Dendritic cell treated with granulocyte-macrophage colony-stimulating factor and Interleukin-4, amounts not matched to agents 40 ng/mL and 50 ng/mL, for 4 days (primary cell): ENCODE results near the gene RBSN.

Source experiments
- H3K27ac Mint-ChIP-seq: one replicate; pipeline ENCODE4 v1.8.0; 2022; ENCODE audit warnings: mild to moderate bottlenecking, mixed read lengths
- H3K27me3 Mint-ChIP-seq: one replicate; pipeline ENCODE4 v1.8.0; 2022; ENCODE audit warnings: mild to moderate bottlenecking, mixed read lengths
- H3K36me3 Mint-ChIP-seq: one replicate; pipeline ENCODE4 v1.8.0; 2022; ENCODE audit warnings: low read depth, mixed read lengths
- H3K4me1 Mint-ChIP-seq: one replicate; pipeline ENCODE4 v1.8.0; 2022; ENCODE audit warnings: low read depth, mixed read lengths
- H3K4me3 Mint-ChIP-seq: one replicate; pipeline ENCODE4 v1.8.0; 2022; ENCODE audit warnings: mild to moderate bottlenecking, moderate library complexity, mixed read lengths
- H3K9me3 Mint-ChIP-seq: one replicate; pipeline ENCODE4 v1.8.0; 2022; ENCODE audit warnings: mixed read lengths
- intact Hi-C: fragments of 100-400 bp; cut with micrococcal nuclease; formaldehyde crosslinking; loops from one replicate; pipeline ENCODE4 v1.15.0; 2022

The RBSN gene

DNA sequence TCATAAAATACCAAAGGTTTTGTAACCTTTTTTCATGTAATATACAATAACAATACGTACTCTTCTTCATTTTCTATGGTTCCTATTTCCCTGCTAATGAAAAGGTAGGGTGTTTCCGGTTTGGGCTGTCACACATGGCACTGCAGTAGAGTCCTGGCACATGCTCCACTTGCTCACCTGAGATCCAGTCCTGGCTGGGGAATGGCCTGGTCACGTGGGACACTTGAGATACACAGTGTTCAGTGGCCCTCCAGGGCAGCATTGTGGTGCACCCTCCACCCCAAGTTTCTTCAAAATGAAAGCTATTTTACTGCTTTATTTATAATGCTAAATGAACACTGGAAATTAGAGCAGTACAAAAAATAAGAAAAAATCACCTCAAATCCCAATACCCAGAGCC, 57.0 kb downstream of the RBSN start:
- H3K27me3 Mint-ChIP-seq: no peaks in the 10 kb centered on the region
- peaks cover 99% of the 10 kb centered on the region for H3K36me3 Mint-ChIP-seq
- no peaks in the 10 kb centered on the region for H3K9me3 Mint-ChIP-seq
- no peaks in the 10 kb centered on the region for H3K4me1 Mint-ChIP-seq
- no peak overlapping the region for H3K27ac Mint-ChIP-seq
- intact Hi-C loops: no loop called here
- H3K4me3 Mint-ChIP-seq: no peak overlapping the region

DNA sequence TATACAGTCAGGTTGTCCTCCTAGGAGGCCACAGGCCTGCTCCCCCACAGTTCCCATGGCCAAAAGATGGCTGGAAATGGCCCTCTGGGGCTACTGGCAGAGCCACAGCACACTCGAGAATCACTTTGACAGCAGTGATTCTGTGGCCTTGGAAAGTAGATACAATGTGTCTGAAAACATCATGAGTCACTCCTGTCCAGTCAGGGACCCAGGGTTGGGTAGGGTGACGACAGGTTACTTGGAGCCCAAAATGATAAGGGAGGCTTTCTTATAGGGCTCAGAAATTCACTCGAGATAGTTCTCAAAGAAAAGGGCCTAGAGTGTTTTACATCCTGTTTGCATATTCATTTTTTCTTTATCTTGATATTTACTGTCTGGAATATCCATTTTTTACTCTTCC, 58.1 kb downstream of the RBSN start:
- Mint-ChIP-seq H3K36me3 (peaks cover 99% of the 10 kb centered on the region), H3K27ac (no peak overlapping the region), H3K9me3 (no peaks in the 10 kb centered on the region), H3K27me3 (no peaks in the 10 kb centered on the region), H3K4me3 (no peak overlapping the region), H3K4me1 (no peaks in the 10 kb centered on the region)
- intact Hi-C loops: no loop called here

GRCh38 chr3:15038306-15038705, 60.6 kb downstream of the RBSN start:
- no peak overlapping the region for H3K4me3 Mint-ChIP-seq
- intact Hi-C loops: no loop called here
- peaks cover 98% of the 10 kb centered on the region for H3K36me3 Mint-ChIP-seq
- no peaks in the 10 kb centered on the region for H3K27me3 Mint-ChIP-seq
- no peaks in the 10 kb centered on the region for H3K9me3 Mint-ChIP-seq
- no peaks in the 10 kb centered on the region for H3K4me1 Mint-ChIP-seq
- H3K27ac Mint-ChIP-seq: no peak overlapping the region

DNA sequence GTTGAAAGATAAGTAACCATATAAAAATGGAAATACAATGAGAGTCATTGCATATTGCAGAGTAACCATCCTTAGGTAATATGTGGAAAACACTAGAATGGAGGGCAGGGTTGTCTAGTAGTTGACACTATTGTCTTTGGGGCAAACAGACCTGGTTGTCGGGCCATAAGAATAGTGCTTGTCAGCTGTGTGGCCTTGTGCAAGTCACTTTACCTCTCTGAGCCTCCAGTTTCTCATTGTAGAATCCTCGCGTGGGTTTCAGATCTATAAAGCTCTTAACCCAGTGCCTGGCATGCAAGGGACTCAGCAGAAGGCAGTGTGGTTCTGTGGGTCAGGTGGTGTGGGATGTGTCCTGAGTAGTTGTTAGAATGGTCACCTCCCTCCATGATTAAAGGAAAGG, 65.8 kb downstream of the RBSN start:
- no peaks in the 10 kb centered on the region for H3K27me3 Mint-ChIP-seq
- intact Hi-C loops: no loop called here
- H3K27ac Mint-ChIP-seq: no peak overlapping the region
- H3K9me3 Mint-ChIP-seq: no peaks in the 10 kb centered on the region
- H3K4me1 Mint-ChIP-seq: no peaks in the 10 kb centered on the region
- H3K4me3 Mint-ChIP-seq: no peak overlapping the region
- peaks cover 98% of the 10 kb centered on the region for H3K36me3 Mint-ChIP-seq

DNA sequence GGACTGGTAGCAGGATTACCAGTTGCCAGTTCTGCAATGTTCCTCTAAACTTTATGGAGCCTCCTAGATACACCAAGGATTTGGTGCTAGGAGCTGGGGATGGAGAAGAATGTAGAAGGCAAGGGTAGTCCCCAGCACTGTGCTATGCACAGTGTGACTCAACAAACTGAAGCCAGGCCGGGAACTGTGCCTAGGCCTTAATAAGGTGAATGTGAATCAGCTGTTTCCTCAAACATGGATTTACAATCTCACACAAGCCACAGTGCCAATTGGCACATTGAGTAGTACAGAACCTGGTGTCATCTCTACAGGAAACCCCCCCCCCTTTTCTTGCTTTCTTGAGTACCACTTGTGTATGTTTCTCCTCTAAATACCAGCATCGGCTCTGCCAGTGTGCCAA, 66.3 kb downstream of the RBSN start:
- no peaks in the 10 kb centered on the region for H3K9me3 Mint-ChIP-seq
- H3K4me1 Mint-ChIP-seq: no peaks in the 10 kb centered on the region
- intact Hi-C loops: no loop called here
- H3K36me3 Mint-ChIP-seq: peaks cover 98% of the 10 kb centered on the region
- no peak overlapping the region for H3K27ac Mint-ChIP-seq
- H3K4me3 Mint-ChIP-seq: no peak overlapping the region
- no peaks in the 10 kb centered on the region for H3K27me3 Mint-ChIP-seq

DNA sequence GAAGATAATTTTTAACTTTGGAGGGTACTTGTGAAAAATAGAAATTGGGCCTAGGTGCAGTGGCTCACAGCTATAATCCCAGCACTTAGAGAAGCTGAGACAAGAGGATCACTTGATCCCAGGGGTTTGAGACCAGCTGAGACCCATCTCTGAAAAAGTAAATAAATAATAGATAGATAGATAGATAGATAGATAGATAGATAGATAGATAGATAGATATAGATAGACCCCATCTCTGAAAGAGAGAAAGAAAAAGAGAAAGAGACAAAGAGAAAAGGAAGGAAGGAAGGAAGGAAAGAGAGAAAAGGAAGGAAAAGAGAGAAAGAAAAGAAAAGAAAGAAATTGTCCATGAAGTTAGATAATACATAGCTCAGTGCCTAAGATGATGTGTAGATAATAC, 69.3 kb downstream of the RBSN start:
- no peaks in the 10 kb centered on the region for H3K4me1 Mint-ChIP-seq
- no peak overlapping the region for H3K27ac Mint-ChIP-seq
- H3K27me3 Mint-ChIP-seq: no peaks in the 10 kb centered on the region
- H3K36me3 Mint-ChIP-seq: peaks cover 99% of the 10 kb centered on the region
- intact Hi-C loops: no loop called here
- no peak overlapping the region for H3K4me3 Mint-ChIP-seq
- no peaks in the 10 kb centered on the region for H3K9me3 Mint-ChIP-seq

- intact Hi-C loops: no loop called here
- Mint-ChIP-seq H3K4me3 (no peak overlapping the region), H3K36me3 (peaks cover 100% of the 10 kb centered on the region), H3K27me3 (no peaks in the 10 kb centered on the region), H3K27ac (no peak overlapping the region), H3K4me1 (no peaks in the 10 kb centered on the region), H3K9me3 (no peaks in the 10 kb centered on the region)
Measured at GRCh38 chr3:15023719-15024118, 75.2 kb downstream of the RBSN start.

DNA sequence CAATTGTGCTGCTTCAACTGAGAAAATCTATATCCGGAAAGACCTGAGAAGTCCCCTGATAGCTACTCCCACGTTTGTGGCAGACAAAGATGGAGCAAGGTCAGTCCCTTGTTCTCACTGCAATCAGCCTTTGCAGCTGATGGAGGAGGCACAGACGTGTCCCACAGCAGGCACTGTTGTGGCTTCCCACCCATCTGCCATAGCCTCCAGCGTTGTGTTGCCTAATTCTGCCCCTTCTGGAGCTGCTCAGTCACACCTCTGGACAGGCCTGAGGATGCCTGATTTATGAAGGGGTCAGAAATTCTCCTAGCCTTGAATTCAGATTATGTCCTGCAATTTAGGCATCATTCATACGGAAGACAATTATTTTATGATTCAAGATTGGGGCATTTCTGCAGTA, 75.7 kb downstream of the RBSN start:
- peaks cover 100% of the 10 kb centered on the region for H3K36me3 Mint-ChIP-seq
- H3K27ac Mint-ChIP-seq: no peak overlapping the region
- H3K27me3 Mint-ChIP-seq: no peaks in the 10 kb centered on the region
- intact Hi-C loops: no loop called here
- H3K4me3 Mint-ChIP-seq: no peak overlapping the region
- H3K4me1 Mint-ChIP-seq: no peaks in the 10 kb centered on the region
- H3K9me3 Mint-ChIP-seq: no peaks in the 10 kb centered on the region
